ENCODE measurements around the gene NHEJ1.

DNA sequence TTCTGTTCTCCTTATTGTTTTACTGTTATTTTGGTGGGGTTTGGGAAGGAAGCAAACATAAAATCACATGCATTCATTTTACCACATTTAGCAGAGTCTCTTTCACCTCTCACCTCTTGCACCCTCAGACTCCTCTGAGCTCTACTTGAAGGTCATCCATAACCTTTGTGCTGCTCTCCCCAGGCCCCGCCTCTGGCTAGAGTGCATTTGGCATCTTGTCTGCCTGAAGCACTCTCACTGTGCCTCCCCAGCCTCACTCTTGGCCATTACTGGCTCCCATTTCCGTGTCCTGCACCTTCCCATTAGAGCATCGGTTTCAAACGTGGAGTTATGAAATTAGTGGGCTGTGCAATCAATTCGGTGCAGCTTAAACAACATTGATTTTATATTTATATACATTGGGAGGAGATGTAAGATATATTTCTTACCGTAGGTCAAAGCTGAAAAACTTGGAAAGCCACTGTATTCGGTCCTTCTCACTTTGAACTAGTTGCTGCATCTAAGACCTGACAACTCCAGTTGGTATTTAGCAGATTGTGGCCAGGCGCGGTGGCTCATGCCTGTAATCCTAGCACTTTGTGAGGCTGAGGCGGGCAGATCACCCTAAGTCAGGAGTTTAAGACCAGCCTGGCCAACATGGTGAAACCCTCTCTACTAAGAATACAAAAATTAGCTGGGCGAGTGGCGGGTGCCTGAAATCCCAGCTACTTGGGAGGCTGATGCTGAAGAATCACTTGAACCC, 39.0 kb upstream of the NHEJ1 start:
- TF ChIP-seq, protein P1, sequence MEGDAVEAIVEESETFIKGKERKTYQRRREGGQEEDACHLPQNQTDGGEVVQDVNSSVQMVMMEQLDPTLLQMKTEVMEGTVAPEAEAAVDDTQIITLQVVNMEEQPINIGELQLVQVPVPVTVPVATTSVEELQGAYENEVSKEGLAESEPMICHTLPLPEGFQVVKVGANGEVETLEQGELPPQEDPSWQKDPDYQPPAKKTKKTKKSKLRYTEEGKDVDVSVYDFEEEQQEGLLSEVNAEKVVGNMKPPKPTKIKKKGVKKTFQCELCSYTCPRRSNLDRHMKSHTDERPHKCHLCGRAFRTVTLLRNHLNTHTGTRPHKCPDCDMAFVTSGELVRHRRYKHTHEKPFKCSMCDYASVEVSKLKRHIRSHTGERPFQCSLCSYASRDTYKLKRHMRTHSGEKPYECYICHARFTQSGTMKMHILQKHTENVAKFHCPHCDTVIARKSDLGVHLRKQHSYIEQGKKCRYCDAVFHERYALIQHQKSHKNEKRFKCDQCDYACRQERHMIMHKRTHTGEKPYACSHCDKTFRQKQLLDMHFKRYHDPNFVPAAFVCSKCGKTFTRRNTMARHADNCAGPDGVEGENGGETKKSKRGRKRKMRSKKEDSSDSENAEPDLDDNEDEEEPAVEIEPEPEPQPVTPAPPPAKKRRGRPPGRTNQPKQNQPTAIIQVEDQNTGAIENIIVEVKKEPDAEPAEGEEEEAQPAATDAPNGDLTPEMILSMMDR (IDR thresholded peaks at IDR 0.05), result no peak
- TF ChIP-seq POLR2A (IDR thresholded peaks at IDR 0.05), result no peak
